H9 (cell line): ENCODE data around the gene FBXO24. TPM values are rescaled to one million over a fixed set of nuclear protein-coding genes. Genes with fewer than 3 reads are reported as not detected.

Experiments used
- DNase-seq: peaks from one replicate; pipeline ENCODE4 v3.0.0-alpha.2; 2017
- H2AFZ ChIP-seq: one replicate; pipeline ENCODE4 v1.6.1; 2013; ENCODE audit warnings: mild to moderate bottlenecking, low read length, control low read depth, moderate library complexity
- H2AK5ac ChIP-seq: 2 replicates; pipeline ENCODE4 v1.6.1; 2013; ENCODE audit warnings: low read length, control low read depth, mixed read lengths; ENCODE audit not compliant: insufficient read length
- H2BK120ac ChIP-seq: one replicate; pipeline ENCODE4 v1.6.1; 2013; ENCODE audit warnings: low read depth, mild to moderate bottlenecking, low read length, control low read depth, inconsistent platforms; ENCODE audit not compliant: poor library complexity, severe bottlenecking
- H2BK12ac ChIP-seq: 2 replicates; pipeline ENCODE4 v1.6.1; 2013; ENCODE audit warnings: low read length, control low read depth, mixed read lengths, low read depth; ENCODE audit not compliant: insufficient read length
- H2BK15ac ChIP-seq: 2 replicates; pipeline ENCODE4 v1.6.1; 2013; ENCODE audit warnings: low read depth, low read length, control low read depth
- H2BK20ac ChIP-seq: one replicate; pipeline ENCODE4 v1.6.1; 2013; ENCODE audit warnings: low read depth, mild to moderate bottlenecking, low read length, control low read depth, inconsistent platforms; ENCODE audit not compliant: poor library complexity, severe bottlenecking
- H2BK5ac ChIP-seq: 2 replicates; pipeline ENCODE4 v1.6.1; 2013; ENCODE audit warnings: low read length, control low read depth, mixed read lengths; ENCODE audit not compliant: insufficient read length
- H3K14ac ChIP-seq: 2 replicates; pipeline ENCODE4 v1.6.1; 2013; ENCODE audit warnings: low read length, control low read depth; ENCODE audit not compliant: insufficient read depth
- H3K18ac ChIP-seq: 2 replicates; pipeline ENCODE4 v1.6.1; 2013; ENCODE audit warnings: low read depth, mild to moderate bottlenecking, mixed read lengths, low read length, control low read depth; ENCODE audit not compliant: insufficient read length
- H3K23ac ChIP-seq: 2 replicates; pipeline ENCODE4 v1.6.1; 2013; ENCODE audit warnings: low read length, control low read depth, mixed read lengths, low read depth; ENCODE audit not compliant: insufficient read length
- H3K23me2 ChIP-seq: 2 replicates; pipeline ENCODE4 v1.6.1; 2013; ENCODE audit warnings: low read depth, mild to moderate bottlenecking, mixed read lengths, low read length, control low read depth; ENCODE audit not compliant: insufficient read length, poor library complexity, severe bottlenecking
- H3K27ac ChIP-seq: 2 replicates; pipeline ENCODE4 v1.5.1; 2013; ENCODE audit warnings: low read length, control low read depth, mixed read lengths, low read depth; ENCODE audit not compliant: insufficient read length
- H3K27me3 ChIP-seq: 2 replicates; pipeline ENCODE4 v1.6.1; 2013; ENCODE audit warnings: low read length, control low read depth, inconsistent platforms; ENCODE audit not compliant: insufficient read depth
- H3K4ac ChIP-seq: 2 replicates; pipeline ENCODE4 v1.6.1; 2013; ENCODE audit warnings: low read depth, mild to moderate bottlenecking, control low read depth, inconsistent platforms, low read length, moderate library complexity
- H3K4me1 ChIP-seq: 2 replicates; pipeline ENCODE4 v1.6.1; 2013; ENCODE audit warnings: low read length, control low read depth, inconsistent platforms; ENCODE audit not compliant: insufficient read depth
- H3K4me2 ChIP-seq: 2 replicates; pipeline ENCODE4 v1.6.1; 2013; ENCODE audit warnings: low read length, control low read depth, mixed read lengths; ENCODE audit not compliant: insufficient read length, insufficient read depth
- H3K56ac ChIP-seq: 2 replicates; pipeline ENCODE4 v1.6.1; 2013; ENCODE audit warnings: low read depth, mild to moderate bottlenecking, mixed read lengths, low read length, control low read depth; ENCODE audit not compliant: insufficient read length
- H3K79me1 ChIP-seq: 2 replicates; pipeline ENCODE4 v1.6.1; 2013; ENCODE audit warnings: low read depth, mild to moderate bottlenecking, moderate library complexity, low read length, control low read depth, inconsistent platforms; ENCODE audit not compliant: insufficient read depth, poor library complexity, severe bottlenecking
- H3K79me2 ChIP-seq: 2 replicates; pipeline ENCODE4 v1.6.1; 2013; ENCODE audit warnings: low read length, control low read depth, inconsistent platforms; ENCODE audit not compliant: insufficient read depth
- H3K9ac ChIP-seq: 2 replicates; pipeline ENCODE4 v1.6.1; 2013; ENCODE audit warnings: low read length, control low read depth, mixed read lengths; ENCODE audit not compliant: insufficient read length; ENCODE audit errors: extremely low read depth
- H3K9me3 ChIP-seq: one replicate; pipeline ENCODE4 v1.6.1; 2013; ENCODE audit warnings: low read depth, low read length, inconsistent platforms; ENCODE audit not compliant: control insufficient read depth
- H3T11ph ChIP-seq: one replicate; pipeline ENCODE4 v1.6.1; 2013; ENCODE audit warnings: mild to moderate bottlenecking, low read length, control low read depth, inconsistent platforms
- H4K20me1 ChIP-seq: one replicate; pipeline ENCODE4 v1.6.1; 2013; ENCODE audit not compliant: control insufficient read depth, insufficient read length, insufficient read depth
- H4K5ac ChIP-seq: 2 replicates; pipeline ENCODE4 v1.6.1; 2013; ENCODE audit warnings: low read depth, mild to moderate bottlenecking, mixed read lengths, low read length, control low read depth; ENCODE audit not compliant: insufficient read length
- H4K8ac ChIP-seq: replicated peaks from 2 replicates; pipeline ENCODE4 v1.6.1; 2013; ENCODE audit warnings: low read length, control low read depth, mixed read lengths, low read depth; ENCODE audit not compliant: insufficient read length
- H4K91ac ChIP-seq: 2 replicates; pipeline ENCODE4 v1.6.1; 2013; ENCODE audit warnings: low read depth, mild to moderate bottlenecking, moderate library complexity, mixed read lengths, low read length, control low read depth; ENCODE audit not compliant: insufficient read length
- H3K27ac Mint-ChIP-seq, 3 experiments: 2 replicates in 2 of 3; 3 replicates in 1 of 3; pipeline ENCODE4 v1.8.0; 2020 to 2021; ENCODE audit warnings: mixed read lengths in 3 of 3, mild to moderate bottlenecking in 1 of 3, moderate library complexity in 1 of 3
- H3K27me3 Mint-ChIP-seq: 2 replicates; pipeline ENCODE4 v1.8.0; 2021; ENCODE audit warnings: low read depth, mild to moderate bottlenecking, moderate library complexity, mixed read lengths
- H3K36me3 Mint-ChIP-seq, 3 experiments: 2 replicates in 2 of 3; 3 replicates in 1 of 3; pipeline ENCODE4 v1.8.0; 2020 to 2021; ENCODE audit warnings: low read depth in 3 of 3, mixed read lengths in 3 of 3; ENCODE audit not compliant: insufficient read depth in 1 of 3
- H3K4me1 Mint-ChIP-seq, 2 experiments: 2 replicates each; pipeline ENCODE4 v1.8.0; 2020; ENCODE audit warnings: mixed read lengths in 2 of 2
- H3K4me3 Mint-ChIP-seq, 2 experiments: 2 replicates in 1 of 2; 3 replicates in 1 of 2; pipeline ENCODE4 v1.8.0; 2020 to 2021; ENCODE audit warnings: mild to moderate bottlenecking in 2 of 2, mixed read lengths in 2 of 2, moderate library complexity in 1 of 2
- H3K9me3 Mint-ChIP-seq, 2 experiments: 2 replicates in 1 of 2; 3 replicates in 1 of 2; pipeline ENCODE4 v1.8.0; 2020; ENCODE audit warnings: mild to moderate bottlenecking in 2 of 2, mixed read lengths in 2 of 2, moderate library complexity in 1 of 2
- CTCF ChIP-seq: fragments of 200-600 bp; sonication (generic); conservative IDR thresholded peaks from 3 replicates; pipeline ENCODE4 v1.8.0; 2021; ENCODE audit warnings: antibody characterized with exemption, mild to moderate bottlenecking
- WGBS: extraction: QIAGEN DNeasy Blood & Tissue Kit; methylation state at CpG from one replicate; pipeline ENCODE4 v1.1.7; 2013; ENCODE audit warnings: missing lambda C conversion rate, low lambda C conversion rate, mixed read lengths; ENCODE audit not compliant: insufficient read length; ENCODE audit errors: extremely low coverage; 5-methylcytosine and 5-hydroxymethylcytosine counted together
- total RNA-seq: library from RNA; stranded (reverse); gene quantifications from 2 replicates; pipeline ENCODE4 v1.2.1, GENCODE V29; 2021

Gene FBXO24
- total RNA-seq, 1 experiment from 2014 or later, result 0.85 TPM

- Histone ChIP-seq H4K5ac (no peak overlapping the region), H2BK12ac (no peak overlapping the region), H4K20me1 (no peaks in the 10 kb centered on the region), H3K18ac (no peak overlapping the region), H2BK15ac (no peak overlapping the region), H2BK120ac (no peak overlapping the region), H3T11ph (no peak overlapping the region), H3K4me2 (no peak overlapping the region), H4K8ac (no peak overlapping the region), H3K4ac (no peak overlapping the region), H4K91ac (no peak overlapping the region), H2AK5ac (no peak overlapping the region), H3K4me1 (no peaks in the 10 kb centered on the region), H3K14ac (no peak overlapping the region; the same call in 1 of the 2 replicates), H3K27ac (no peak overlapping the region), H3K56ac (no peak overlapping the region), H3K79me1 (no peaks in the 10 kb centered on the region), H2BK20ac (no peak overlapping the region), H2AFZ (no peak overlapping the region), H2BK5ac (no peak overlapping the region), H3K27me3 (no peaks in the 10 kb centered on the region), H3K9ac (no peak overlapping the region), H3K23me2 (no peaks in the 10 kb centered on the region), H3K23ac (no peak overlapping the region), H3K79me2 (no peaks in the 10 kb centered on the region), H3K9me3 (no peaks in the 10 kb centered on the region)
- DNase-seq, result no peak
- no peaks in the 10 kb centered on the region for H3K36me3 Mint-ChIP-seq
- no peaks in the 10 kb centered on the region; a peak in 1 of 5 replicates for H3K9me3 Mint-ChIP-seq
- no CpG with 5 or more reads among the region's 24 CpGs for WGBS
- H3K27me3 Mint-ChIP-seq, result peaks cover 17% of the 10 kb centered on the region
- no peak overlapping the region for H3K27ac Mint-ChIP-seq
- peaks cover 6 to 37% of the 10 kb centered on the region in 2 experiments for H3K4me1 Mint-ChIP-seq
- TF ChIP-seq CTCF, result no peak
- no peak overlapping the region for H3K4me3 Mint-ChIP-seq
These were observed 54.7 kb downstream of the FBXO24 start for GRCh38 chr7:100640517-100641440.
